Lower lobe of right lung (tissue), 2 donors: Measurements from ENCODE around the gene ADAMTS2. TPM values are rescaled to one million over a fixed set of nuclear protein-coding genes. Genes with fewer than 3 reads are reported as not detected.

ENCODE experiments used
- ATAC-seq, 2 donors: fragments of 200-7000 bp; cut with Tn5 transposase; one replicate each; pipeline ENCODE4 v1.9.1; 2020 to 2022; ENCODE audit warnings: mild to moderate bottlenecking in 2 of 2, moderate library complexity in 2 of 2
- DNase-seq: peaks from one replicate; pipeline ENCODE4 v3.0.0-alpha.2; 2020
- H3K27ac ChIP-seq: fragments of 200-600 bp; one replicate; pipeline ENCODE4 v1.8.0; 2022
- H3K27me3 ChIP-seq: fragments of 200-600 bp; one replicate; pipeline ENCODE4 v1.8.0; 2022; ENCODE audit warnings: low read depth
- H3K36me3 ChIP-seq: fragments of 200-600 bp; one replicate; pipeline ENCODE4 v1.8.0; 2022; ENCODE audit warnings: mild to moderate bottlenecking
- H3K4me1 ChIP-seq: fragments of 200-600 bp; one replicate; pipeline ENCODE4 v1.8.0; 2022
- H3K4me3 ChIP-seq: fragments of 200-600 bp; one replicate; pipeline ENCODE4 v1.8.0; 2022; ENCODE audit warnings: mild to moderate bottlenecking
- H3K9me3 ChIP-seq: fragments of 200-600 bp; one replicate; pipeline ENCODE4 v1.8.0; 2022
- intact Hi-C: fragments of 100-400 bp; cut with DNase I; formaldehyde crosslinking; loops from one replicate; pipeline ENCODE4 v1.11.0; 2022
- total RNA-seq: library from RNA; stranded (reverse); fragmentation: NEBNext Ultra II Directional; extraction: Animal tissue kit (Norgen Biotek cat#: 25700); gene quantifications from one replicate; pipeline ENCODE4 v1.2.1, GENCODE V29; 2021
- TF ChIP-seq, protein P1 (sequence below): fragments of 200-600 bp; IDR thresholded peaks from one replicate; pipeline ENCODE4 v1.8.0; 2022; ENCODE audit warnings: antibody characterized with exemption, mild to moderate bottlenecking
- donor health status: DM: no; HTN: yes; CAD: no; lungs with severe emphysema.

ADAMTS2 gene
- total RNA-seq, 1 donor from 2014 or later = 13.0 TPM

DNA sequence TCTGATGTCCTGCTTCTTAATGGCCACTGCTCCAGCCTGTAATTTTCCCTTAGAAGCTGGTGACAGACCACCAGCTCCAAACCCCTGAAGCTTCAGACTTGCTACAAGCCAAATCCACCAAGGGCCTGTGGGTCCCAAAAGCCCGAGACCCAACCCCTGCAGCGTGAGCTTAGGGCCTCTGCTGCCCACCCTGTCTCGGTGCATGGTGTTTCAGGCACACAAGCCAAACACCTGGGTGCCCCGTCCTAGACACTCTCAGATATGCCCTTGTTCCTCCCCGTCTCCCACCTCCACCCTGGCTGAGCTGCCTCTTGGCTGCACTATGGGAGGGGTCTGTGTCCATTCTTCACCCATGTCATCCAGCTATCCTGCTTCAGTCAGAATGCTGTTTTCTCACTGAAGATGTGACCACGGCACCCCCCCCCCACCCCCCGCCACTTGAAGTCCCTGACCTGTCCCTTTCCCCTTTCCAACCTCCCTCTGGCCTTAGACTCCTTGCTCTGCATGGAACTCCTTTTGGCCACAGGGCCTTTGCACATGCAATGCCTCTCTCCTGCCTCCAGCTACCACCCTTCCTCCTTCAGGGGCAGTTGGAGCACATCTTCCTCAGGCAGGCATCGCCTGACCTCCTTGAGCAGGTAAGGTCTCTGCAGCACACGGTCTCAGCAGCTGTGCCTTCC, 229.3 kb downstream of the ADAMTS2 start:
- intact Hi-C loops = no loop called here
- Histone ChIP-seq H3K27ac (no peak overlapping the region), H3K36me3 (no peaks in the 10 kb centered on the region), H3K9me3 (peaks cover 31% of the 10 kb centered on the region), H3K4me1 (no peaks in the 10 kb centered on the region), H3K4me3 (no peak overlapping the region), H3K27me3 (no peaks in the 10 kb centered on the region)
- DNase-seq (peak; percentile 11), ATAC-seq (no peak)
- TF ChIP-seq, protein P1, sequence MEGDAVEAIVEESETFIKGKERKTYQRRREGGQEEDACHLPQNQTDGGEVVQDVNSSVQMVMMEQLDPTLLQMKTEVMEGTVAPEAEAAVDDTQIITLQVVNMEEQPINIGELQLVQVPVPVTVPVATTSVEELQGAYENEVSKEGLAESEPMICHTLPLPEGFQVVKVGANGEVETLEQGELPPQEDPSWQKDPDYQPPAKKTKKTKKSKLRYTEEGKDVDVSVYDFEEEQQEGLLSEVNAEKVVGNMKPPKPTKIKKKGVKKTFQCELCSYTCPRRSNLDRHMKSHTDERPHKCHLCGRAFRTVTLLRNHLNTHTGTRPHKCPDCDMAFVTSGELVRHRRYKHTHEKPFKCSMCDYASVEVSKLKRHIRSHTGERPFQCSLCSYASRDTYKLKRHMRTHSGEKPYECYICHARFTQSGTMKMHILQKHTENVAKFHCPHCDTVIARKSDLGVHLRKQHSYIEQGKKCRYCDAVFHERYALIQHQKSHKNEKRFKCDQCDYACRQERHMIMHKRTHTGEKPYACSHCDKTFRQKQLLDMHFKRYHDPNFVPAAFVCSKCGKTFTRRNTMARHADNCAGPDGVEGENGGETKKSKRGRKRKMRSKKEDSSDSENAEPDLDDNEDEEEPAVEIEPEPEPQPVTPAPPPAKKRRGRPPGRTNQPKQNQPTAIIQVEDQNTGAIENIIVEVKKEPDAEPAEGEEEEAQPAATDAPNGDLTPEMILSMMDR = no peak

DNA sequence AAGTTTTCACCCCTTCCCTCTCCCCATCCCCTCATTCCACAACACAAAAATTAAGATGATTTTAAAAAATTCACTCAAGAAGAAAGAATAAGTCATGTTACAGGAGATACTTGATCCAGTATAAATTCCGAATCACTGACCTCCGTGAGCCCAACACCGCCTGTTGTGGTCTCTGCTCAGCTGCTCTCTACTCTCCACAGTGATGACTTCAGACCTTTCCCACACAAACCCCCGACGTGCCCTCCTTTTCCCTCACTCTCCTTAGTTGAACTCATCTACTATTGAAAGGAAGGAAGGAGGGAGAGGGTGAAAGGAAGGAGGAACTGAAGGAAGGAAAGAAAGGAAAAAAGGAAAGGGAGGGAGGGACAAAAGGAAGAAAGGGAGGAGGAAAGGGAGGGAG, 230.0 kb downstream of the ADAMTS2 start:
- DNase-seq = peak; percentile 10
- peaks cover 34% of the 10 kb centered on the region for H3K9me3 ChIP-seq
- no peaks in the 10 kb centered on the region for H3K36me3 ChIP-seq
- no peaks in the 10 kb centered on the region for H3K27me3 ChIP-seq
- intact Hi-C loops = no loop called here
- ATAC-seq = no peak
- no peaks in the 10 kb centered on the region for H3K4me1 ChIP-seq
- TF ChIP-seq, protein P1 = no peak
- no peak overlapping the region for H3K27ac ChIP-seq
- no peak overlapping the region for H3K4me3 ChIP-seq

DNA sequence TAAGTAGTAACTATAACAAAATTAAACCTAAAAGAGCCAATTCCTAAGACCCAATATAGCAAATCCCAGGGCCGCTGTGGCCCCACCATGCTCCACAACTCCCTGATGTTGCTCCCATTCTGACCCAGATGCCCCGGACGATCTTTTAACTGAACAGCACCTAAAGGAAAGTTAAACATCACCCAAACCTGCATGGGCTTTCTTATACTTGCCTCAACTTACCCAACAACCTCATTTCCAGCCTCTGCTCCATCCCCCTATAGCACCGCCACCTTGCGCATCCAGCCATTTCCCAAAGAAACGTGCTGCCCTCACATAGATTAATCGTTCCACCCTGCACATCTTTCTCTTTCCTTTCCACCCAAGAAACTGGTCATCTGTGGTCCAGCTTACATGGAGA, 230.5 kb downstream of the ADAMTS2 start:
- no peak for ATAC-seq
- H3K9me3 ChIP-seq = peaks cover 34% of the 10 kb centered on the region

DNA sequence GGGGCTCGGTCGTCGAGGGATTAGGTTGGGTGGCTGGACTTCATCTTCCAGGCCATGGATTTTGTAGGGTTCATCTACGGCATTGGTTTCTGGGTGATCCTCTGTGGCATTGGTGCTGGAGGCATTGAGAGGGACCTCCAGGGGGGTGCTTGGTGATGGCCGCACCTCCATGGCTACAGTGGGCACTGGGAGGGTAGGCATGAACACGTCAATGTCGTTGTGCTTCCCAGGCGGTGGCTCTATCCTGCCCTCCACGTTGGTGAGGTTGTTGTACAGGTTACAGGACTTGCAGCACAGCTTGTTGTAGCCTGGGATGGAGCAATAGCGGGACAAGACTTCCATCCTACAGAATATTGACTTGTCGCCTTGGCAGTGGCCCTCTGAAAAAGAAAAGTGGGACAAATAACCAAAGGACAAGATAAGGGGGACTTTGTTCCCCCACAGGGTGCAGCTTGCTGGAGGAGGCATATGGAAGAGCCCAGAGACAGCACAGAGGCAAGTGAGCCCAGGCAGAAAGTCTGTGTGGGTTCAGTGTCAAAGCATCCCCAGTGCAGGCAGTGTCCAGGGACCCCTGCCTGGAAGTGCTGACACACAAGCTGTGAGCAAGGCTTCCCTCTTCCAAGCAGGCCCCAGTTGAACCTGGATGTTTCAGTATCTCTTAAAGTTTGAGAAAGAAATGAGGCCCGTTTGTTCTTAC, 231.2 kb downstream of the ADAMTS2 start:
- H3K4me3 ChIP-seq = no peak overlapping the region
- H3K27ac ChIP-seq = no peak overlapping the region
- TF ChIP-seq, protein P1 = no peak
- no peak for DNase-seq
- no peak for ATAC-seq
- peaks cover 39% of the 10 kb centered on the region for H3K9me3 ChIP-seq
- intact Hi-C loops = no loop called here
- no peaks in the 10 kb centered on the region for H3K36me3 ChIP-seq
- no peaks in the 10 kb centered on the region for H3K27me3 ChIP-seq
- H3K4me1 ChIP-seq = no peaks in the 10 kb centered on the region

More for the DNA sequence above, 230.5 kb downstream of the ADAMTS2 start:
- DNase-seq = no peak
- Histone ChIP-seq H3K27ac (no peak overlapping the region), H3K4me1 (no peaks in the 10 kb centered on the region), H3K27me3 (no peaks in the 10 kb centered on the region), H3K36me3 (no peaks in the 10 kb centered on the region), H3K4me3 (no peak overlapping the region)
- TF ChIP-seq, protein P1 = no peak
- intact Hi-C loops = no loop called here

DNA sequence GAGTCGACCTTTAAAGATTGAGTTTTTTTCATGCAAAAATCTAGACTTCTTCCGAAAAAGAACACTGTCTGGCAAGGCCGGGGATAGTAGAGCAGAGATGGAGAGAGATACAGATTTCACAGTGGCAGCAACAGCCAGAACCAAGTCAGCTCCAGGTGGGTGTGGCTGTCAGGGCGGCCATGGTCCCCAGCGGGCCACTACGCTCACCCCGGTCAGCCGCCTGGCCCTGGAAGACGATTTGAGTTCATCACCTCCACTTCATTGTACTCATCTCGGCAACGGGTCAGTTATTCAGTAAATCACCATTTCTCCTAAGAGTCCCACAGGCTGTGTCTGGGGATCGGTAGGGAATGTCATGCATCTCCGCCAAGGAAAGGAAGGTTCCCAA, 232.1 kb downstream of the ADAMTS2 start:
- no peak overlapping the region for H3K27ac ChIP-seq
- intact Hi-C loops = no loop called here
- TF ChIP-seq, protein P1 = no peak
- H3K27me3 ChIP-seq = no peaks in the 10 kb centered on the region
- no peaks in the 10 kb centered on the region for H3K4me1 ChIP-seq
- H3K9me3 ChIP-seq = peaks cover 49% of the 10 kb centered on the region
- no peak overlapping the region for H3K4me3 ChIP-seq
- H3K36me3 ChIP-seq = no peaks in the 10 kb centered on the region
- ATAC-seq = no peak
- no peak for DNase-seq
